Renal pelvis (tissue), 4 donors: Measurements from ENCODE around the gene NUP214. TPM values are rescaled to one million over a fixed set of nuclear protein-coding genes. Genes with fewer than 3 reads are reported as not detected.
"Not testable (repeated sequence)": the region's sequence is repeated elsewhere in the genome, so short reads cannot be mapped to it uniquely, and the experiment has no call there.

ENCODE experiments used
- DNase-seq: peaks from one replicate; pipeline ENCODE4 v3.0.0-alpha.2; 2013
- polyA plus RNA-seq, 3 donors: library from polyadenylated mRNA; unstranded; fragments of 120-200 nt; gene quantifications; one replicate each; pipeline ENCODE4 v1.2.1, GENCODE V29; 2013; ENCODE audit not compliant: insufficient read length in 3 of 3

NUP214 gene
- polyA plus RNA-seq, 3 donors: 53.3 to 76.1 (median 73.3) TPM

GRCh38 chr9:131228988-131229387 is 103.6 kb downstream of the NUP214 start:
- peak; percentile 47 for DNase-seq

GRCh38 chr9:131233556-131233955 is 108.2 kb downstream of the NUP214 start:
- DNase-seq: no peak

GRCh38 chr9:131233995-131234394 is 108.6 kb downstream of the NUP214 start:
- no peak for DNase-seq

DNA sequence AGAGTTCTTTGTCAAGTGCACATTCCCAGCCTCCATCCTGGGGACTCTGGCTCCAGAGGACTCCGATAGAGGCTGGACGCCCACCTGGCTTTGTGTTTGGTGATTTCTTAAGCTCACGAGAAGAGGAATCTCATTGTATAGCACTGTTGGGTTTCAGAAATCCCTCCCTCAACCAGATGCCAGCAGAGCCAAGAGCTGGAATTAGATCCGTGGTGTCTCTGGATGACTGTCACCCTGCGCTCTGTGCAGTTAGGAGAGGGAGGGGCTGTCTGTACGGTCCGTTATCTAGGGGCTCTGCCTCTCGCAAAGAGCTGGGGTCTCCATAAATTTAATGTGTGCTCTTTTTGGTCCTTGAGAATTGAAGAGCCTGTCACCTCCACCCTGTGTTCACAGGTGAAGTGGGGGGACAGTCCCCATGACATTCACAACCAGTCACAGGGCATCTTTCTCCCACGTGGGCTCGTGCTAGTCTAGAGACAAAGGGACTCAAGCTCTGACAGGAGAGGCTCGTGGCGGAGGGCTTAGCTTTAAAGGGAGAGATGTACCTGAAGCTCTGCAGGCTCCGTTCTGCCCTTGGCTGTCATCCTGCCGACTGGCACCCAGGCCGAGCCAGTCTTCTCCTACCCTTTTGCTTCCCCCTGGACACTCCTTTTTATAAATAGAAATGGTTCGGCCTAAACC is 109.6 kb downstream of the NUP214 start:
- DNase-seq: no peak

- no peak for DNase-seq
Observed at GRCh38 chr9:131235480-131235851, 110.1 kb downstream of the NUP214 start.

- no peak for DNase-seq
Observed at GRCh38 chr9:131236161-131236560, 110.8 kb downstream of the NUP214 start.

DNA sequence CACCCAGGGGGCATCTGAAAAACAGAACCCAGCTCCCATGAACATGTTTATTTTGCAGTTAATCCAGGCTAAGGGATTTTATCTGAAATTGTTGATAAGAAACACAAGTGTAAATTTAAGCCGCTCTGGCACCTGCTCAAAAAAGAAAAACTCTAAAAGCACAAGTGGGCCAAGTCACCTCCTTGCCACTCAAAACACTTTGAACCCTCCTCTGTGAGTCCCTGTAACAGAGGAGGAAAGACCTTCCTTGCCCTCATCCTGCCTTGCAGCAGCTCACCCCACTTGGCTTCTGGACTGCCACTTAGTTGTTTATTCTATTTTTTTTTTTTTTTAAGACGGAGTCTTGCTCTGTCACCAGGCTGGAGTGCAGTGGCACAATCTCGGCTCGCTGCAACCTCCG is 111.4 kb downstream of the NUP214 start:
- no peak for DNase-seq

DNA sequence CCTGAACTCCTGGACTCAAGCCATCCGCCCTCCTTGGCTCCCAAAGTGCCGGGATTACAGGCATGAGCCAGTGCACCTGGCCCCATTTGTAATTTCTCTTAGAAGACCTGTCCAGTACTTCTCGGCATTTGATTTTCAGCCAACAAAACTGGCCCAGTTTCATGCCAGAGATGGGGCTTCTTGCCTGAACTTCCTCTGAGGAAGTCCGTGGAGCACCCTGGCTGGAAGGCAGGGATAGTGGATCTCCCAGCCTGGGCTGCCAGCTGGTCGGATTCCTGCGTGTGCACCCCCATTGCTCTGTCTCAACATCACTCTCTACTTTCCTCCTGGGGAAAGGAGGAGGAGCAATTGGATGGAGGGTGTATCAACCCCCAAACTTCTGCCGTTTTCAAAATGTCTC is 111.9 kb downstream of the NUP214 start:
- DNase-seq: no peak

- DNase-seq: no peak
Observed at GRCh38 chr9:131237931-131238401, 112.6 kb downstream of the NUP214 start.

DNA sequence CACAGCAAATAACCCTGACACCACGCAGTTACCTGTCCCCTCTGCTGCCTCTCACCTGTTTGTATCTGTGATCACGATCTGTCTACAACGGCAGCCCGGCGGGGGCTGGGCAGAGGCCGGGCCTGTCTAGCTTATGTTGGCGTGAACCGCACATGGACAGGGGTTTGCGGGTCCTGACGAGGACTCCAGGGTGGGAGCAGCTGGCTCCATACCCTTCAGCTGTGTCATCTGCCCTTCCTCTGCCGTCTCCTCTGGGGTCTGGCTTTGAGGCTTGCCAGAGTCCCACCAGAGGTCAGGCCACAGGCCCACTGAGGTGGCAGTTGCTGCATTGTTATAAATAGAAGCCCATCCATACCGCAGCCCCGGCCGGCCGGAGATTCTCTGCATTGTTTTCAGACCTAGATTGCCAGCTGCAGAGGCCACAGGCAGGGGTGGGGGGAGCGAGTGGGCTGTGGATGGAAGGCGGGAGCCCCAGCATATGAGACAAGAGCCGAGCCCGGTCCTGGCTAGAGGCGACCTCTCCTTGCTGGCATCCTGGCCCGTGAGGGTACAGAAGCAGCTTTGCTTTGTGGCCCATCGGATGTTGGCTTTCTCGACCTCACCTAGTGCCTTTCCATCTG is 113.1 kb downstream of the NUP214 start:
- no peak for DNase-seq

GRCh38 chr9:131239161-131239975 is 114.0 kb downstream of the NUP214 start:
- no peak for DNase-seq

DNA sequence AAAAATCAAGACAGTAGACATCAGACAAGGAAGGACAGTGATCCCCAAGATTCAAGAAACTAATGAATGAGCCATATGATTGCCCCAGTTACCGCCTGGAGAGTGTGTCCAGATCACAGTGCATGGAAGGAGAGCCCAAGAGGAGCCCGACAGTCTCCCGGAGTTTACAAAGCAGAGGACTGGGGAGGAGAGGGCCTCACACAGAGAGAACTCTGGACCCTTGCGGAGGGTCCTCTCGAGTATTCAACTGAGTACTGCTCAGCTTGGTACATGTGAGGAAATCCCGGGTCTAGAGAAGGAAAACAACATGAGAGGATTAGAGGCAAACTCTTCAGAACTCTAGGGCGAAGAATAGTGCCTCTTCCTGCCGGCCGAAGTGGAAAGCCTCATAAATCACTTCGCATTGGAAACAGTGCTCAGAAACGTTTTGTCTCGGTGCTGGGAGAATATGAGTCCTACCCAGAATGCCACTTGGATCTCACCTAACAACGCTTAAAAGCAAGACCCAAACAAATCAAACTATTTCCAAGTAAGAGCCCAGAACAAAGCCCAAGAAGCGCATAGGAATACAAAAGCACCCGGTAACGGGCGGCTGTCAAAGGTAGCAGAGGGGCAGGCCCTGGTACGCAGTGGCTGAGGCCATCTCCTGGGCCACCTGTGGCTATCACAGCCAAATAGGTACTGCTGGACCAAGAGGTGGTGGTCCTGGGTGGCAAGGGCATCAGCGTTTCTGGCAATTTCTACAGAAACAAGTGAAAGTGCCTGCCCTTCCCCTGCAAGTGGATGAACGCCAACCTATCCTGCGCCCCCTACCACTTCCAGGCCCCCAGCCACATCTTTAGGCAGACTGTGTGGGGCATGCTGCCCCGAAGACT is 114.9 kb downstream of the NUP214 start:
- no peak for DNase-seq

DNA sequence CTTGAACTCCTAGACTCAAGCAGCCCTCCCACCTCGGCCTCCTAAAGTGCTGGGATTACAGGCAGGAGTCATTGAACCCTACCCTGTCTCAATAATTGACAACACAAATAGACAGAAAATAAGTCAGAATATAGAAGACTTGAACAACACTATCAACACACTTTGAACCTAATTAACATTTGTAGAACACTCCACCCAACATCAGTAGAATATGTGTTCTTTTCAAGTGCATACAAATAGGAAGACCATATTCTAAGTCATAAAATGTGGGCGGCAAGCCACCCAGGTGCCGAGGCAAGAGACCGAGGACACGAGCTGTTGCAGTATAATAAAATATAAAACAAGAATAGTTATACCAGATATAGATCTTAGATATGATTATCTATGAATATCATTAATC is 118.9 kb downstream of the NUP214 start:
- DNase-seq: not testable (repeated sequence)

DNA sequence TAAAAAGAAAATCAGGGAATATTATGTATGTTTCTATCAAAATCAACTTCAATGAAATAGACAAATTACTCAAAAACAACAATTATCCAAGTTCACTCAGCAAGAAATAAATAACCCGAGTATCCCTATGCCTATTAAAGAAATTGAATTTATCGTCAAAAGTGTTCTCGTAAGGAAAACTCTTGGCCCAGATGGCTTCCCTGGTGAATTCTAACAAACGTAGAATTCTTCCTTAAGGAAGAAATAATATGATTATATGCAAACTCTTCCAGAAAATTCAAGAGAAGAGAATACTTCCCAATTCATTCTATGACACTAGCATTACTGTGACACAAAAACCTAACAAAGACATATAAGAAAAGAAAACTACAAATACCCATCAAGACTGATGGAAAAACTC is 121.2 kb downstream of the NUP214 start:
- no peak for DNase-seq

- no peak for DNase-seq
Observed at GRCh38 chr9:131252120-131252519, 126.7 kb downstream of the NUP214 start.

- DNase-seq: no peak
Observed at GRCh38 chr9:131253891-131254491, 128.6 kb downstream of the NUP214 start.

GRCh38 chr9:131254626-131255025 is 129.2 kb downstream of the NUP214 start:
- no peak for DNase-seq

DNA sequence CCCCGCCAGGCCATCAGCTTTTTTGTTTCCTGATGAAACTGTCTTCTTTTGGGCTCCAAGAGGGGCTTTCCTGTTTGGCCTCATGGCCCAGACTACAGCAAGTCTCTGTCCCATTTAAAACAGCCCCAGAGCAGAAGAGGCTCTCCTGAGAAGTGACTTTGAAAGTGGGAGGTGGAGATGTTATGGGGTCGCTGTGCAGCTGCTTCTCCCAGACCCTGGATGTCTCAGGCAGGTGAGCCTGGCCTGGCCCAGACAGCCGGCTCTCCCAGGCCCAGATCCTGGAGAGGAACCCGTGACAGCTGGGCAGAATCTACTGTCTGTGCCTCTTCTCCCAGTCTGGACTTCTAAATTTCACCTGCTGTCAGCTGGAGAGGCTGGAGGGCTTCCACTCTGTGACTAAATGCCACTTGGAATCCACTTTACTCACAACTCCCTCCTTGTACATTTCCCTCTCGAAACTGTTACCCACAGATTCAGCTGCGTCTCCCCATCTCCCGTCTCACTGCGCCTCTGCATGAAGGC is 130.4 kb downstream of the NUP214 start:
- DNase-seq: no peak

GRCh38 chr9:131257266-131258025 is 132.1 kb downstream of the NUP214 start:
- DNase-seq: no peak

DNA sequence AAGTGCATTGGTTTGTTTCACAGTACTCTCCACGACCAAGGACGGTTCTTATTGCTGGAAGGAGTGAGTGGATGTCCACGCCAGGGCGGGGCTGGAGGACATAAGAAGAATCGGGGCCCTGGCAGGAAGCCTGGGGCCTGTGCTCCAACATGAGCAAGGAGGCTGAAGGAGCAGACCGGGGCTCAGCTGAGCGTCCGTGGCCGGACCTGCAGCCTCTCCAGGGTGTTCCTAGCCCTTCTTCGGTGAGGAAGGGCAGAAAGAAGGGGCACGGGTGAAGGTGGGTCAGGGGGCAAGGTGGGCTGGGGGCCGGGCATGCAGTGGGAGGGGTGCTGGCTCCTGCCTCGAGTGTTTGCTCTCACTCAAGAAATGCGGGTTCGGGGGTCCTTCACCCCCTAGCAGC is 132.8 kb downstream of the NUP214 start:
- DNase-seq: no peak
